Measurements from ENCODE around the gene CFAP99. TPM values are rescaled to one million over a fixed set of nuclear protein-coding genes. Genes with fewer than 3 reads are reported as not detected.

Gene CFAP99
- total and polyA plus RNA-seq, 2 of the 8 experiments (the other 6 are each of a cell fraction or from before 2014, with no cell fraction given): not detected

GRCh38 chr4:2465032-2465431 is 46.3 kb downstream of the CFAP99 start:
- TF ChIP-seq SP2 (IDR thresholded peaks at IDR 0.05; ENCODE audit: low read length) (no peak), FOSL1 (IDR thresholded peaks at IDR 0.05; ENCODE audit: insufficient read depth, low read depth, low read length) (no peak), RNF2 (IDR thresholded peaks at IDR 0.05; ENCODE audit: borderline replicate concordance, low read depth, low read length, missing control alignments, poor library complexity, severe bottlenecking) (no peak), HDAC2 (IDR thresholded peaks at IDR 0.05; ENCODE audit: borderline replicate concordance in 1 of 2, low read depth in 2 of 2, low read length in 2 of 2) (no peak), CEBPB (IDR thresholded peaks at IDR 0.05; ENCODE audit: low read depth, low read length) (no peak), CHD1 (IDR thresholded peaks at IDR 0.05; ENCODE audit: low read depth, low read length) (no peak), USF2 (IDR thresholded peaks at IDR 0.05; ENCODE audit: low read length) (no peak), BRCA1 (IDR thresholded peaks at IDR 0.05; ENCODE audit: low read depth, low read length) (no peak)
- H3K79me2 ChIP-seq (ENCODE audit: control insufficient read depth in 1 of 2, insufficient read depth in 2 of 2, low read length in 2 of 2): peaks cover 5 to 23% of the 10 kb centered on the region in 2 experiments
- H4K5ac ChIP-seq (ENCODE audit: insufficient read length, low read depth, low read length): no peak overlapping the region
- H2BK120ac ChIP-seq (replicated peaks; ENCODE audit: low read depth, low read length): no peak overlapping the region
- H3K9ac ChIP-seq (replicated peaks in 1 of 4; ENCODE audit: extremely low read depth in 1 of 4, low read depth in 3 of 4, low read length in 3 of 4): no peak overlapping the region
- ChIA-PET CTCF (ENCODE audit: partially characterized antibody) (interaction anchor here (0.7 to 3.3 kb wide), 7 partner anchors 19 to 245 kb away, joined by 3 to 30 read pairs (median 3); no protein-coding TSS in a partner anchor), POLR2A (ENCODE audit: partially characterized antibody) (interaction anchor here (0.6 kb wide), 1 partner anchor 1506 kb away, joined by 3 read pairs; no protein-coding TSS in a partner anchor)
- no peak overlapping the region for H3K27ac ChIP-seq (ENCODE audit: low read depth, low read length)
- H4K20me1 ChIP-seq (replicated peaks in 1 of 2; ENCODE audit: control insufficient read depth in 1 of 2, insufficient read depth in 2 of 2, low read length in 2 of 2): peaks cover under 1 to 7% of the 10 kb centered on the region in 2 experiments
- DNase-seq (ENCODE audit: low read depth in 1 of 2, low spot score in 2 of 2) (no peak), FAIRE-seq (no peak)
- H3K27me3 ChIP-seq (replicated peaks in 1 of 4; ENCODE audit: control insufficient read depth in 3 of 4, extremely low read depth in 1 of 4, insufficient read depth in 3 of 4, low read length in 3 of 4): peaks cover 0 to 20% (median 13%) of the 10 kb centered on the region in 4 experiments; a peak in 5 of 7 replicates
- no peak overlapping the region for H3K23ac ChIP-seq (ENCODE audit: insufficient read length)
- H3K4ac ChIP-seq (replicated peaks; ENCODE audit: insufficient read length, low read depth, low read length): no peak overlapping the region
- H2BK15ac ChIP-seq (ENCODE audit: low read length): no peak overlapping the region
- H3K4me2 ChIP-seq (ENCODE audit: insufficient read depth in 1 of 2, low read depth in 2 of 2, low read length in 2 of 2): no peak overlapping the region
- no peak overlapping the region for H2BK5ac ChIP-seq (ENCODE audit: low read depth, low read length)
- WGBS, 2 experiments (ENCODE audit: extremely low coverage in 1 of 2, insufficient coverage in 1 of 2, insufficient read length in 1 of 2, insufficient replicate concordance in 2 of 2, low coverage in 1 of 2, low lambda C conversion rate in 2 of 2, missing lambda C conversion rate in 1 of 2): 93% methylated on average over 6 of the region's 6 CpGs; no CpG with 5 or more reads in 1 of the 2 experiments
- no peaks in the 10 kb centered on the region; the same call in 1 of the 2 replicates for H3K79me1 ChIP-seq (ENCODE audit: low read depth, low read length)
- no peak overlapping the region for H3K4me3 ChIP-seq (ENCODE audit: extremely low read depth in 1 of 4, insufficient read depth in 2 of 4, low read depth in 3 of 4, low read length in 4 of 4)
- H3K56ac ChIP-seq (replicated peaks; ENCODE audit: insufficient read length, low read depth, low read length): no peak overlapping the region
- H2BK12ac ChIP-seq (ENCODE audit: low read depth, low read length): no peak overlapping the region
- peaks cover 13% of the 10 kb centered on the region for H3K23me2 ChIP-seq (ENCODE audit: low read depth, low read length)
- H3K9me3 ChIP-seq (ENCODE audit: insufficient read depth in 2 of 2, low read depth in 1 of 2, low read length in 1 of 2): no peaks in the 10 kb centered on the region
- no peak overlapping the region for H3K18ac ChIP-seq (ENCODE audit: extremely low read depth, low read length)
- H3K4me1 ChIP-seq (replicated peaks in 1 of 4; ENCODE audit: control insufficient read depth in 3 of 4, insufficient read depth in 4 of 4, low read length in 3 of 4): peaks cover 0 to 8% (median 5%) of the 10 kb centered on the region in 4 experiments; a peak in 6 of 7 replicates
- no peak overlapping the region for H3K14ac ChIP-seq (ENCODE audit: insufficient read length)
- H4K91ac ChIP-seq (replicated peaks; ENCODE audit: insufficient read length, low read length): no peak overlapping the region
- no peaks in the 10 kb centered on the region for H3K36me3 ChIP-seq (ENCODE audit: control insufficient read depth in 2 of 4, insufficient read depth in 4 of 4, low read length in 3 of 4)
- H4K8ac ChIP-seq (ENCODE audit: extremely low read depth, insufficient read depth, low read length): no peak overlapping the region
- H2BK20ac ChIP-seq (ENCODE audit: low read length): no peak overlapping the region
- H2AK5ac ChIP-seq (ENCODE audit: low read depth, low read length): no peak overlapping the region
- H2AFZ ChIP-seq (ENCODE audit: low read length): no peak overlapping the region

Data from H1 (cell line).